SHP77 (cell line): ENCODE data around the gene USP4.
A peak's percentile ranks its signal among the peaks of the same experiment; 100 is the strongest.
"Not testable (repeated sequence)": the region's sequence is repeated elsewhere in the genome, so short reads cannot be mapped to it uniquely, and the experiment has no call there.

Experiments used
- DNase-seq, 2 experiments: peaks; one replicate each; lab custom pipeline; 2025; lab: John Stamatoyannopoulos, UW

USP4 gene

DNA sequence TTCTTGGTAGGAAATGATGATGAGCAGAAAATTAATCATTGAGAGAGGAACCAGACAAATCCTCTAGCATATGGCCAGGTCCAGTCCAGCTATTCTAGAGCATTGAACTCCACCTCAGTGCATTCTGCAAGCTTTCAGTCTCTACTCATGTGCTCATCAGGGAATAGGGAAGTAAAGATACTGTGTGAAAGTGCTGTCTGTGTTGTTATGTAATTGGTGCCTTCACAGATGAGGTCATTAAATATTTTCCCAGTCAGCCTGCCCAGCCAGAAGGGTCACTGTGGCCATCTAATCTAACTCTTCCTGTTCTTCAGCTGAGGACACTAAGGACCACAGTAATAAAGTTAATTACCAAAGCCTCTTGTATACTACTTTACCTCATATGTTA lies 91.0 kb downstream of the USP4 start:
- no peak for DNase-seq

DNA sequence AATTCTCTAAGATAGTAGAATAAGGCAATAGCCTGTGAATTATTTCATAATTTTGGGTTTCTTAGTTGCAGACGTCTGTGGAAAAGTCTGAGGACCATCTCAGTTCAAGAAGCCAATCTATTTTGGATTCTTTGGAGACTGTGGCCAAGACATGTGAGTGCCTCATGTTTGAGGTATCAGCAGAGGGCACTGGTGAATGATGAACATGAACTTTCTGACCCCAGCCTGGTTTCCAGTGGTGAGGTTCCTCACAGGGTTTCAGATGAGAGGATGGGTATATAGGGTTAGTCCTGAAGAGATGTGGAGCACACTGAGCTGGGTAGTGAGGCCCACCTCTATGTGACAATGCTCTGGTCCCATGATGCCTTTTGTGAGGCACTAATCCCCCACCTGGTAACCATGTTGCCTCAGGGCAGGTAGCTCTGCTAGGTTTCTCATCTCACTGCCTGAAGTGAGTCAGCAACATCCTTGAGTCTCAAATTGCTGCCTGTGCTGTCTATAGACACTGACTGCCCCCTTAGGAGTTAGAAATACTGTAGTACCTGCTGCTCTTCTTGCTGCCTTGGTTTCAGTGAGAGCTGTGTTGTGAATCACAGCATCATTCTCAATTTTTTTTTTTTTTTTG lies 95.2 kb downstream of the USP4 start:
- no peak for DNase-seq

- DNase-seq = not testable (repeated sequence)
These were observed 99.8 kb downstream of the USP4 start for GRCh38 chr3:49240091-49240490.

- peak in 1 of 2 experiments; percentile 14 for DNase-seq
These were observed 101.4 kb downstream of the USP4 start for GRCh38 chr3:49238274-49239127.

GRCh38 chr3:49237344-49237743 lies 102.5 kb downstream of the USP4 start:
- no peak for DNase-seq

- no peak for DNase-seq
These were observed 103.6 kb downstream of the USP4 start for GRCh38 chr3:49236226-49236625.

GRCh38 chr3:49228817-49229216 lies 111.0 kb downstream of the USP4 start:
- DNase-seq = not testable (repeated sequence)
